Endothelial cell of umbilical vein (primary cell): Measurements from ENCODE around the gene CLASP2. TPM values are rescaled to one million over a fixed set of nuclear protein-coding genes. Genes with fewer than 3 reads are reported as not detected.
A peak's percentile ranks its signal among the peaks of the same experiment; 100 is the strongest.

Source experiments
- BruUV-seq: library from RNA; stranded (reverse); fragments of 400-500 nt; replicated peaks from 2 replicates; lab custom pipeline; 2021; lab: Mats Ljungman, UMichigan
- CTCF ChIA-PET: fragments of 300-600, 350-600 bp; sonication (Branson Sonifier 250); formaldehyde crosslinking; loops from one replicate; lab custom pipeline; 2021; ENCODE audit warnings: antibody characterized with exemption, inconsistent platforms; lab: Charles Lee
- POLR2A ChIA-PET: fragments of 300-600, 350-600 bp; sonication (Branson Sonifier 250); formaldehyde crosslinking; loops from one replicate; lab custom pipeline; 2021; ENCODE audit warnings: antibody characterized with exemption, inconsistent platforms; lab: Charles Lee
- DNase-seq: peaks from one replicate; pipeline ENCODE4 v3.0.0-alpha.2; 2011; ENCODE audit warnings: low read depth, low spot score
- FAIRE-seq: peaks from 2 replicates; lab custom pipeline; 2011; peaks lifted over from hg19 to GRCh38; lab: Jason Lieb, UNC
- H2AFZ ChIP-seq: 2 replicates; pipeline ENCODE4 v1.6.0; 2012; ENCODE audit warnings: low read depth, low read length, control low read depth, inconsistent platforms
- H3K27ac ChIP-seq: 2 replicates; pipeline ENCODE4 v1.5.1; 2011; ENCODE audit warnings: low read depth, mild to moderate bottlenecking, control low read depth, low read length, moderate library complexity; ENCODE audit not compliant: insufficient read depth
- H3K27me3 ChIP-seq, 2 experiments: 2 replicates each; pipeline versions ENCODE4 v1.6.0 to v1.6.1; 2011; ENCODE audit warnings: low read length in 2 of 2, mixed read lengths in 1 of 2; ENCODE audit not compliant: control insufficient read depth in 2 of 2, insufficient read depth in 2 of 2
- H3K36me3 ChIP-seq, 2 experiments: 2 replicates in 1 of 2; 3 replicates in 1 of 2; pipeline ENCODE4 v1.5.1; 2011; ENCODE audit warnings: low read length in 2 of 2, mild to moderate bottlenecking in 1 of 2, moderate library complexity in 1 of 2; ENCODE audit not compliant: control insufficient read depth in 2 of 2, insufficient read depth in 2 of 2; ENCODE audit errors: extremely low read depth in 1 of 2
- H3K4me1 ChIP-seq: 3 replicates; pipeline ENCODE4 v1.5.1; 2011; ENCODE audit warnings: mild to moderate bottlenecking, low read length; ENCODE audit not compliant: control insufficient read depth, insufficient read depth; ENCODE audit errors: extremely low read depth
- H3K4me2 ChIP-seq: 2 replicates; pipeline ENCODE4 v1.6.1; 2011; ENCODE audit warnings: low read length, control low read depth, mixed read lengths; ENCODE audit not compliant: insufficient read depth
- H3K4me3 ChIP-seq, 3 experiments: fragments of 200-600 bp in 1 of 3; sonication (generic), shearing (Covaris generic) in 1 of 3; replicated peaks in 1 of 3; 2 replicates each; pipeline ENCODE4 v1.5.1; 2011 to 2016; ENCODE audit warnings: control low read depth in 3 of 3, low read length in 3 of 3, mild to moderate bottlenecking in 2 of 3, inconsistent platforms in 1 of 3, low read depth in 1 of 3, moderate library complexity in 1 of 3; ENCODE audit not compliant: insufficient read depth in 1 of 3
- H3K79me2 ChIP-seq: 2 replicates; pipeline ENCODE4 v1.6.0; 2012; ENCODE audit warnings: low read length, inconsistent platforms; ENCODE audit not compliant: control insufficient read depth, insufficient read depth
- H3K9ac ChIP-seq: replicated peaks from 2 replicates; pipeline ENCODE3; 2011; ENCODE audit warnings: low read length, control low read depth; ENCODE audit not compliant: insufficient read depth; ENCODE audit errors: extremely low read depth
- H3K9me1 ChIP-seq: replicated peaks from 3 replicates; pipeline ENCODE4 v1.6.0; 2011; ENCODE audit warnings: mild to moderate bottlenecking, low read length; ENCODE audit not compliant: control insufficient read depth, insufficient read depth; ENCODE audit errors: extremely low read depth
- H3K9me3 ChIP-seq: replicated peaks from 2 replicates; pipeline ENCODE4 v1.5.1; 2012; ENCODE audit warnings: low read length, inconsistent platforms; ENCODE audit not compliant: control insufficient read depth, insufficient read depth
- H4K20me1 ChIP-seq: replicated peaks from 2 replicates; pipeline ENCODE3; 2011; ENCODE audit warnings: mild to moderate bottlenecking, low read length; ENCODE audit not compliant: control insufficient read depth, insufficient read depth; ENCODE audit errors: extremely low read depth
- CTCF ChIP-seq, 2 donors: IDR thresholded peaks; 1 replicate in 1 of 2; 2 replicates in 1 of 2; pipeline ENCODE4 v1.5.1; 2011; ENCODE audit warnings: low read length in 2 of 2, mild to moderate bottlenecking in 2 of 2, moderate library complexity in 2 of 2, control low read depth in 1 of 2, inconsistent platforms in 1 of 2, low read depth in 1 of 2; ENCODE audit not compliant: insufficient read depth in 1 of 2; ENCODE audit errors: extremely low read depth in 1 of 2
- EZH2 ChIP-seq: IDR thresholded peaks from 2 replicates; pipeline ENCODE4 v1.6.1; 2012; ENCODE audit warnings: borderline replicate concordance, low read depth, mild to moderate bottlenecking, moderate library complexity, low read length, inconsistent platforms; ENCODE audit not compliant: severe bottlenecking
- FOS ChIP-seq: IDR thresholded peaks from 2 replicates; pipeline ENCODE4 v1.6.1; 2011; ENCODE audit warnings: mild to moderate bottlenecking, low read length, moderate library complexity, borderline replicate concordance; ENCODE audit not compliant: insufficient read depth
- GATA2 ChIP-seq: IDR thresholded peaks from 2 replicates; pipeline ENCODE4 v1.7.0; 2011; ENCODE audit warnings: low read depth, mild to moderate bottlenecking, moderate library complexity, mixed read lengths, low read length; ENCODE audit not compliant: insufficient read length, insufficient read depth
- JUN ChIP-seq: IDR thresholded peaks from 2 replicates; pipeline ENCODE4 v1.6.1; 2011; ENCODE audit warnings: borderline replicate concordance, low read depth; ENCODE audit not compliant: insufficient read length, insufficient read depth
- MAX ChIP-seq: IDR thresholded peaks from 2 replicates; pipeline ENCODE4 v1.6.1; 2011; ENCODE audit not compliant: insufficient read depth, insufficient read length
- MYC ChIP-seq: IDR thresholded peaks from one replicate; pipeline ENCODE4 v1.6.1; 2011; ENCODE audit warnings: mild to moderate bottlenecking, low read depth, low read length
- POLR2A ChIP-seq: IDR thresholded peaks from 2 replicates; pipeline ENCODE4 v1.6.1; 2012; ENCODE audit warnings: low read depth, mild to moderate bottlenecking, control low read depth, low read length
- POLR2AphosphoS5 ChIP-seq: IDR thresholded peaks from 2 replicates; pipeline ENCODE4 v1.6.1; 2012; ENCODE audit warnings: low read depth, mild to moderate bottlenecking, control low read depth, low read length, moderate library complexity; ENCODE audit not compliant: insufficient read depth
- dilution Hi-C: fragments of 300-500 bp; cut with MboI; formaldehyde crosslinking; loops from one replicate; pipeline ENCODE4 v1.15.0; 2019; ENCODE audit warnings: low sequenced_read_pairs; ENCODE audit not compliant: extremely low pct_ligation_motif_present
- intact Hi-C: fragments of 100-400 bp; cut with micrococcal nuclease; formaldehyde crosslinking; loops from one replicate; pipeline ENCODE4 v1.10.0; 2022
- polyA plus RNA-seq, 4 experiments: library from polyadenylated mRNA; depleted of rRNA in 3 of 4; stranded (reverse) in 3 of 4; unstranded in 1 of 4; fragments of >200 nt; gene quantifications; 2 replicates each; pipeline versions ENCODE4 v1.2.1 to v1.2.3, GENCODE V29; 2011 to 2012; ENCODE audit warnings: missing spikeins in 1 of 4
- total RNA-seq: library from RNA; stranded (reverse); gene quantifications from 2 replicates; pipeline ENCODE4 v1.2.3, GENCODE V29; 2021

Gene CLASP2
- total and polyA plus RNA-seq, 2 donors (not counting 3 experiments of a cell fraction or from before 2014, with no cell fraction given) = 15.0 to 55.0 TPM

- H3K4me3 ChIP-seq = peak overlapping the region; percentile 67 to 94 (median 76)
- no peaks in the 10 kb centered on the region for H3K9me3 ChIP-seq
- H4K20me1 ChIP-seq = no peaks in the 10 kb centered on the region
- dilution Hi-C loops (no loop called here), intact Hi-C loops (loop anchor here (1.0 to 5.0 kb wide), 6 partner anchors 58 to 770 kb away; partner anchors contain the start of gene PDCD6IP)
- H3K36me3 ChIP-seq = no peaks in the 10 kb centered on the region
- H3K4me2 ChIP-seq = peak overlapping the region; percentile 94
- peak overlapping the region; percentile 76 for H3K27ac ChIP-seq
- FAIRE-seq = no peak
- ChIA-PET POLR2A (interaction anchor here (1.0 kb wide), 1 partner anchor 58 kb away, joined by 4 read pairs; no protein-coding TSS in a partner anchor), CTCF (interaction anchor here (0.6 to 3.1 kb wide), 6 partner anchors 8 to 297 kb away, joined by 3 to 14 read pairs (median 9); no protein-coding TSS in a partner anchor)
- peak overlapping the region; percentile 95 for H2AFZ ChIP-seq
- DNase-seq = no peak
- H3K9ac ChIP-seq = peak overlapping the region; percentile 82
- H3K79me2 ChIP-seq = peaks cover 43% of the 10 kb centered on the region
- no TSS peak for BruUV-seq
- peaks cover 14% of the 10 kb centered on the region for H3K4me1 ChIP-seq
- H3K9me1 ChIP-seq = no peaks in the 10 kb centered on the region
- TF ChIP-seq JUN = no peak
- no peak for TF ChIP-seq GATA2
- TF ChIP-seq MYC = no peak
- no peak for TF ChIP-seq POLR2A
- no peak for TF ChIP-seq EZH2
- no peak for TF ChIP-seq POLR2AphosphoS5
- TF ChIP-seq FOS = no peak
- H3K27me3 ChIP-seq = no peaks in the 10 kb centered on the region
These were observed 513 bp downstream of the CLASP2 start for GRCh38 chr3:33717616-33717865.

GRCh38 chr3:33716227-33716626, 1.8 kb downstream of the CLASP2 start:
- no TSS peak for BruUV-seq
- no peak for DNase-seq
- Histone ChIP-seq H3K9ac (no peak overlapping the region), H3K79me2 (peaks cover 55% of the 10 kb centered on the region), H3K9me3 (no peaks in the 10 kb centered on the region), H4K20me1 (no peaks in the 10 kb centered on the region), H3K27ac (no peak overlapping the region), H3K4me2 (peak overlapping the region; percentile 94), H3K4me1 (peaks cover 14% of the 10 kb centered on the region), H3K27me3 (no peaks in the 10 kb centered on the region), H3K4me3 (peak overlapping the region in 1 of 3 experiments; percentile 67), H2AFZ (no peak overlapping the region), H3K36me3 (no peaks in the 10 kb centered on the region), H3K9me1 (no peaks in the 10 kb centered on the region)
- no peak for TF ChIP-seq MAX
- TF ChIP-seq MYC = no peak
- no peak for TF ChIP-seq CTCF (IDR thresholded peaks at IDR 0.05; ENCODE audit: extremely low read depth in 1 of 2, insufficient read depth in 1 of 2, low read depth in 1 of 2, low read length in 2 of 2)
- TF ChIP-seq POLR2AphosphoS5 = no peak
- no peak for TF ChIP-seq FOS
- TF ChIP-seq JUN = no peak
- no peak for TF ChIP-seq EZH2
- dilution Hi-C loops = no loop called here
- ChIA-PET CTCF (interaction anchor here (0.9 to 3.1 kb wide), 7 partner anchors 11 to 343 kb away, joined by 3 to 14 read pairs (median 7); no protein-coding TSS in a partner anchor), POLR2A (no interaction called here)
- FAIRE-seq = no peak
- intact Hi-C loops = loop anchor here (5.0 kb wide), 4 partner anchors 81 to 769 kb away; partner anchors contain the start of gene PDCD6IP
